Liver (tissue), 9 donors: ENCODE data around the gene EMX2. TPM values are rescaled to one million over a fixed set of nuclear protein-coding genes. Genes with fewer than 3 reads are reported as not detected.

Experiments used
- DNase-seq: peaks from one replicate; pipeline ENCODE4 v3.0.0-alpha.2; 2017; ENCODE audit warnings: low spot score
- H3K27ac ChIP-seq, 2 donors: one replicate each; pipeline ENCODE4 v1.7.0; 2013; ENCODE audit warnings: inconsistent platforms in 2 of 2, low read length in 2 of 2, control low read depth in 1 of 2, low read depth in 1 of 2, mild to moderate bottlenecking in 1 of 2
- H3K27me3 ChIP-seq, 4 donors: one replicate each; pipeline versions ENCODE4 v1.6.1 to v1.7.0; 2013; ENCODE audit warnings: low read length in 3 of 4, inconsistent platforms in 1 of 4, mild to moderate bottlenecking in 1 of 4, moderate library complexity in 1 of 4; ENCODE audit not compliant: control insufficient read depth in 4 of 4, insufficient read depth in 4 of 4
- H3K36me3 ChIP-seq, 4 donors: one replicate each; pipeline versions ENCODE4 v1.6.1 to v1.7.0; 2013; ENCODE audit warnings: low read length in 3 of 4, mild to moderate bottlenecking in 3 of 4, low read depth in 1 of 4, moderate library complexity in 1 of 4; ENCODE audit not compliant: control insufficient read depth in 4 of 4, insufficient read depth in 3 of 4
- H3K4me1 ChIP-seq, 4 donors: one replicate each; pipeline versions ENCODE4 v1.6.1 to v1.7.0; 2013; ENCODE audit warnings: low read length in 3 of 4, mild to moderate bottlenecking in 3 of 4, moderate library complexity in 1 of 4; ENCODE audit not compliant: control insufficient read depth in 4 of 4, insufficient read depth in 4 of 4
- H3K4me3 ChIP-seq, 3 donors: one replicate each; pipeline versions ENCODE4 v1.6.1 to v1.7.0; 2013; ENCODE audit warnings: low read length in 3 of 3, control low read depth in 1 of 3, low read depth in 1 of 3, mild to moderate bottlenecking in 1 of 3
- H3K9ac ChIP-seq, 2 donors: one replicate each; pipeline ENCODE4 v1.7.0; 2013; ENCODE audit warnings: low read length in 2 of 2, mild to moderate bottlenecking in 2 of 2, moderate library complexity in 2 of 2, control low read depth in 1 of 2, low read depth in 1 of 2
- H3K9me3 ChIP-seq, 4 donors: one replicate each; pipeline versions ENCODE4 v1.6.1 to v1.7.0; 2013; ENCODE audit warnings: low read length in 3 of 4; ENCODE audit not compliant: control insufficient read depth in 4 of 4
- FOXA1 ChIP-seq: IDR thresholded peaks from 2 replicates; pipeline ENCODE4 v1.6.1; 2016; ENCODE audit warnings: antibody characterized with exemption
- FOXA2 ChIP-seq: IDR thresholded peaks from 2 replicates; pipeline ENCODE4 v1.6.1; 2016; ENCODE audit warnings: antibody characterized with exemption
- GABPA ChIP-seq, 2 donors: IDR thresholded peaks in 1 of 2; conservative IDR thresholded peaks in 1 of 2; 2 replicates each; pipeline ENCODE4 v1.6.1; 2016; ENCODE audit warnings: antibody characterized with exemption in 2 of 2, mild to moderate bottlenecking in 1 of 2, moderate library complexity in 1 of 2
- HNF4A ChIP-seq, 2 donors: conservative IDR thresholded peaks; 2 replicates each; pipeline ENCODE4 v1.6.1; 2016; ENCODE audit warnings: antibody characterized with exemption in 2 of 2, mild to moderate bottlenecking in 2 of 2
- HNF4G ChIP-seq: IDR thresholded peaks from 2 replicates; pipeline ENCODE4 v1.6.1; 2016; ENCODE audit warnings: antibody characterized with exemption
- JUND ChIP-seq, 2 donors: IDR thresholded peaks; 2 replicates each; pipeline ENCODE4 v1.6.1; 2016; ENCODE audit warnings: antibody characterized with exemption in 2 of 2
- NR2F2 ChIP-seq: IDR thresholded peaks from 2 replicates; pipeline ENCODE4 v1.6.1; 2016; ENCODE audit warnings: antibody characterized with exemption
- RAD21 ChIP-seq, 2 donors: IDR thresholded peaks; 2 replicates each; pipeline ENCODE4 v1.6.1; 2016; ENCODE audit warnings: antibody characterized with exemption in 2 of 2, mild to moderate bottlenecking in 2 of 2
- RXRA ChIP-seq, 2 donors: IDR thresholded peaks; 2 replicates each; pipeline ENCODE4 v1.6.1; 2017 to 2018; ENCODE audit warnings: antibody characterized with exemption in 2 of 2, mild to moderate bottlenecking in 1 of 2
- SP1 ChIP-seq: IDR thresholded peaks from 2 replicates; pipeline ENCODE4 v1.6.1; 2018; ENCODE audit warnings: antibody characterized with exemption, mild to moderate bottlenecking
- TAF1 ChIP-seq: conservative IDR thresholded peaks from 2 replicates; pipeline ENCODE4 v1.6.1; 2016; ENCODE audit warnings: antibody characterized with exemption, mild to moderate bottlenecking
- YY1 ChIP-seq: IDR thresholded peaks from 2 replicates; pipeline ENCODE4 v1.6.1; 2016; ENCODE audit warnings: antibody characterized with exemption, mild to moderate bottlenecking
- WGBS: extraction: QIAGEN DNeasy Blood & Tissue Kit; methylation state at CpG from one replicate; pipeline ENCODE4 v1.1.7; 2013; 5-methylcytosine and 5-hydroxymethylcytosine counted together
- polyA plus RNA-seq, 2 donors: library from polyadenylated mRNA; stranded (reverse) in 1 of 2; unstranded in 1 of 2; fragments of 200-250 nt in 1 of 2; fragments of >200 nt in 1 of 2; fragmentation: Nextera tagmentation in 1 of 2; extraction: Ambion mirVana in 1 of 2; gene quantifications; one replicate each; pipeline versions ENCODE4 v1.2.1 to v1.2.3, GENCODE V29; 2013 to 2015
- total RNA-seq, 2 donors: library from RNA; depleted of rRNA; stranded (reverse); fragments of >200 nt; gene quantifications; one replicate each; pipeline ENCODE4 v1.2.3, GENCODE V29; 2014
- TF ChIP-seq, protein P1 (sequence below): IDR thresholded peaks from 2 replicates; pipeline ENCODE4 v1.6.1; 2016; ENCODE audit warnings: antibody characterized with exemption
- TF ChIP-seq, protein P2 (sequence below): fragments of 150-350 bp; IDR thresholded peaks from 2 replicates; pipeline ENCODE4 v1.5.1; 2017; ENCODE audit warnings: improper control_type of control experiment, low read depth, low read length; ENCODE audit not compliant: missing input control
- TF ChIP-seq, protein P3 (sequence below): IDR thresholded peaks from 2 replicates; pipeline ENCODE4 v1.6.1; 2016; ENCODE audit warnings: antibody characterized with exemption
- TF ChIP-seq, protein P4 (sequence below): IDR thresholded peaks from 2 replicates; pipeline ENCODE4 v1.6.1; 2016; ENCODE audit warnings: antibody characterized with exemption
- donor health status: healthy.
- donor health status: healthy.
- donor health status: healthy.
- donor health status: healthy.
- donor health status: healthy.

Gene EMX2
- total and polyA plus RNA-seq, 4 donors = not detected

DNA sequence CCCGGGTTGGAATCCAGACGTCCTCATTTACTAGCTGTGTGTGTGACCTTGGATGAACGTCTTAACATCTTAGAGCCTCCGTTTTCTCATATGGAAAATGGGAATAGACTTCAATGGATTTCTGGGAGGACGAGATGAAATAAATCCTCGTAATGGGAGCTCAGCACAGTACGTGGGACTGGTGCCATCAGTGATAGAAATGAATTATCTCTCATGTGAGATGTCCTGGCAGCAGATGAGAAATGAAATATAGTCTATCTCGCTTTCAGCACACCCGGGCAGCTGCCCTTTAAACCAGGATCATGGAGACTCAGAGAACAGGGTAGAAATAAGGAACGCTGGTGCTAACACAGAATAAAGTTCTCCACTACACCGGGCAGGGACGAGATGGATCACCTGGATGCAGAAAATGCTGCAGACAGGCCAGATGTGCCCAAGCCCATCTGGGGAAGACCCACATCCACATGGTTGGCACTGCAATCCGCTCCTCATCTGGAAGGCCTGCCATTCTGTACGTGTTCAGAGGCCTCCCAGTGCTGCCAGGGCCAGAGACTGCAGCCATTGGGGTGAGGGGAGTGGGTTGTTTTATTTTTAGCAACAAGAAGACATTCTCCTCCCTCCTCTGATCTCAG is 11.1 kb upstream of the EMX2 start:
- H3K27ac ChIP-seq = no peak overlapping the region
- H3K9ac ChIP-seq = no peak overlapping the region
- TF ChIP-seq HNF4G = no peak
- TF ChIP-seq, protein P1, sequence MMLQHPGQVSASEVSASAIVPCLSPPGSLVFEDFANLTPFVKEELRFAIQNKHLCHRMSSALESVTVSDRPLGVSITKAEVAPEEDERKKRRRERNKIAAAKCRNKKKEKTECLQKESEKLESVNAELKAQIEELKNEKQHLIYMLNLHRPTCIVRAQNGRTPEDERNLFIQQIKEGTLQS = no peak
- TF ChIP-seq, protein P2, sequence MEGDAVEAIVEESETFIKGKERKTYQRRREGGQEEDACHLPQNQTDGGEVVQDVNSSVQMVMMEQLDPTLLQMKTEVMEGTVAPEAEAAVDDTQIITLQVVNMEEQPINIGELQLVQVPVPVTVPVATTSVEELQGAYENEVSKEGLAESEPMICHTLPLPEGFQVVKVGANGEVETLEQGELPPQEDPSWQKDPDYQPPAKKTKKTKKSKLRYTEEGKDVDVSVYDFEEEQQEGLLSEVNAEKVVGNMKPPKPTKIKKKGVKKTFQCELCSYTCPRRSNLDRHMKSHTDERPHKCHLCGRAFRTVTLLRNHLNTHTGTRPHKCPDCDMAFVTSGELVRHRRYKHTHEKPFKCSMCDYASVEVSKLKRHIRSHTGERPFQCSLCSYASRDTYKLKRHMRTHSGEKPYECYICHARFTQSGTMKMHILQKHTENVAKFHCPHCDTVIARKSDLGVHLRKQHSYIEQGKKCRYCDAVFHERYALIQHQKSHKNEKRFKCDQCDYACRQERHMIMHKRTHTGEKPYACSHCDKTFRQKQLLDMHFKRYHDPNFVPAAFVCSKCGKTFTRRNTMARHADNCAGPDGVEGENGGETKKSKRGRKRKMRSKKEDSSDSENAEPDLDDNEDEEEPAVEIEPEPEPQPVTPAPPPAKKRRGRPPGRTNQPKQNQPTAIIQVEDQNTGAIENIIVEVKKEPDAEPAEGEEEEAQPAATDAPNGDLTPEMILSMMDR = no peak
- TF ChIP-seq NR2F2 = no peak
- no peak for TF ChIP-seq FOXA1
- no peak for TF ChIP-seq GABPA (IDR thresholded peaks at IDR 0.05 in 1 of 2, conservative IDR thresholded peaks at IDR 0.05 in 1 of 2)
- TF ChIP-seq, protein P3, sequence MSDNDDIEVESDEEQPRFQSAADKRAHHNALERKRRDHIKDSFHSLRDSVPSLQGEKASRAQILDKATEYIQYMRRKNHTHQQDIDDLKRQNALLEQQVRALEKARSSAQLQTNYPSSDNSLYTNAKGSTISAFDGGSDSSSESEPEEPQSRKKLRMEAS = no peak
- no peak for TF ChIP-seq RXRA (IDR thresholded peaks at IDR 0.05)
- TF ChIP-seq JUND (IDR thresholded peaks at IDR 0.05) = no peak
- no peaks in the 10 kb centered on the region for H3K9me3 ChIP-seq
- H3K27me3 ChIP-seq = peaks cover 13 to 53% (median 23%) of the 10 kb centered on the region in 4 donors
- H3K4me1 ChIP-seq = peaks cover 4 to 15% (median 10%) of the 10 kb centered on the region in 4 donors
- whole genome bisulfite sequencing = 25% methylated on average over 14 of the region's 14 CpGs
- no peaks in the 10 kb centered on the region for H3K36me3 ChIP-seq
- H3K4me3 ChIP-seq = no peak overlapping the region
- no peak for DNase-seq

DNA sequence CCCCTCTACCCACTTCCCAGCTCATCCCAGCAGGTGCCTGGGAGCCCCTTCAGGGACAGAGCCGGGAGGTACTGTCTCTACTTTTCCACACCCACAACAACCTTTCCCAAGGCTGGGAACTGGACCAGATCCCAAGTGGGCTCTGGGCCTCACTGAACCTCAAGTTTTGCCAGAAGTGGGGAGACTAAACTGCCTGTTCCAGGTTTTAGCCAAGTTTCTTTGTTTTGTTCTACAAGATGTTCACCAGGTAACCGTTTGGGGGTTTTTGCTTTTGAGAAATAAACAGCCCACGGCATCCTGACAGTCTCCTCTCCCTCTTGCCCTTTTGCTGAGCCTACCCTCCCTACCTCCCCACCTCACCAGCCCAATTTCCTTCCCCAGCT is 10.6 kb upstream of the EMX2 start:
- no peak for DNase-seq
- H3K9ac ChIP-seq = no peak overlapping the region
- H3K27me3 ChIP-seq = peaks cover 13 to 50% (median 25%) of the 10 kb centered on the region in 4 donors
- H3K27ac ChIP-seq = no peak overlapping the region
- no peaks in the 10 kb centered on the region for H3K9me3 ChIP-seq
- no peak overlapping the region for H3K4me3 ChIP-seq
- TF ChIP-seq TAF1 = no peak
- TF ChIP-seq RAD21 (IDR thresholded peaks at IDR 0.05) = no peak
- TF ChIP-seq, protein P1 = no peak
- TF ChIP-seq, protein P4, sequence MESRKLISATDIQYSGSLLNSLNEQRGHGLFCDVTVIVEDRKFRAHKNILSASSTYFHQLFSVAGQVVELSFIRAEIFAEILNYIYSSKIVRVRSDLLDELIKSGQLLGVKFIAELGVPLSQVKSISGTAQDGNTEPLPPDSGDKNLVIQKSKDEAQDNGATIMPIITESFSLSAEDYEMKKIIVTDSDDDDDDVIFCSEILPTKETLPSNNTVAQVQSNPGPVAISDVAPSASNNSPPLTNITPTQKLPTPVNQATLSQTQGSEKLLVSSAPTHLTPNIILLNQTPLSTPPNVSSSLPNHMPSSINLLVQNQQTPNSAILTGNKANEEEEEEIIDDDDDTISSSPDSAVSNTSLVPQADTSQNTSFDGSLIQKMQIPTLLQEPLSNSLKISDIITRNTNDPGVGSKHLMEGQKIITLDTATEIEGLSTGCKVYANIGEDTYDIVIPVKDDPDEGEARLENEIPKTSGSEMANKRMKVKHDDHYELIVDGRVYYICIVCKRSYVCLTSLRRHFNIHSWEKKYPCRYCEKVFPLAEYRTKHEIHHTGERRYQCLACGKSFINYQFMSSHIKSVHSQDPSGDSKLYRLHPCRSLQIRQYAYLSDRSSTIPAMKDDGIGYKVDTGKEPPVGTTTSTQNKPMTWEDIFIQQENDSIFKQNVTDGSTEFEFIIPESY = no peak
- TF ChIP-seq, protein P2 = no peak
- TF ChIP-seq SP1 = no peak
- no peak for TF ChIP-seq FOXA1
- TF ChIP-seq RXRA (IDR thresholded peaks at IDR 0.05) = no peak
- TF ChIP-seq JUND (IDR thresholded peaks at IDR 0.05) = no peak
- no peak for TF ChIP-seq YY1
- no peak for TF ChIP-seq HNF4G
- no peak for TF ChIP-seq NR2F2
- TF ChIP-seq, protein P3 = no peak
- TF ChIP-seq GABPA (IDR thresholded peaks at IDR 0.05 in 1 of 2, conservative IDR thresholded peaks at IDR 0.05 in 1 of 2) = no peak
- TF ChIP-seq HNF4A (conservative IDR thresholded peaks at IDR 0.05) = no peak
- no peak for TF ChIP-seq FOXA2
- 10% methylated on average over 3 of the region's 3 CpGs for WGBS
- peaks cover 4 to 15% (median 10%) of the 10 kb centered on the region in 4 donors for H3K4me1 ChIP-seq
- H3K36me3 ChIP-seq = no peaks in the 10 kb centered on the region
